Measurements from ENCODE around the gene RABGGTA.

GRCh38 chr14:24315807-24316596 is 44.6 kb upstream of the RABGGTA start:
- no peak for TF ChIP-seq CTCF (IDR thresholded peaks at IDR 0.05)
- no peak for TF ChIP-seq POLR2A (IDR thresholded peaks at IDR 0.05)
- no peak for TF ChIP-seq POLR2AphosphoS5 (IDR thresholded peaks at IDR 0.05)

Data from breast epithelium (tissue), 3 donors.